Activated CD8-positive, alpha-beta memory T cell treated with anti-CD3 and anti-CD28 coated beads, Interleukin-2, amount 10 ng/mL, durations not matched to agents 7 days and 5 days (primary cell): ENCODE results near the gene EPHA4. TPM values are rescaled to one million over a fixed set of nuclear protein-coding genes. Genes with fewer than 3 reads are reported as not detected.

Experiments
- ATAC-seq: fragments of 150-1000 bp; cut with Tn5 transposase; one replicate; pipeline ENCODE4 v1.10.0; 2021; ENCODE audit warnings: moderate library complexity
- CTCF ChIA-PET: fragments of 350-600 bp; sonication (Branson Sonifier 250); formaldehyde crosslinking; loops from one replicate; lab custom pipeline; 2021; ENCODE audit warnings: antibody characterized with exemption; lab: Charles Lee
- DNase-seq: peaks from one replicate; pipeline ENCODE4 v3.0.0-alpha.2; 2020
- H3K27ac Mint-ChIP-seq: one replicate; pipeline ENCODE4 v1.8.0; 2021; ENCODE audit warnings: mild to moderate bottlenecking, mixed read lengths
- H3K27me3 Mint-ChIP-seq: one replicate; pipeline ENCODE4 v1.8.0; 2021; ENCODE audit warnings: mixed read lengths
- H3K36me3 Mint-ChIP-seq: one replicate; pipeline ENCODE4 v1.8.0; 2021; ENCODE audit warnings: mild to moderate bottlenecking, mixed read lengths
- H3K4me1 Mint-ChIP-seq: one replicate; pipeline ENCODE4 v1.8.0; 2021; ENCODE audit warnings: mixed read lengths
- H3K4me3 Mint-ChIP-seq: one replicate; pipeline ENCODE4 v1.8.0; 2021; ENCODE audit warnings: mild to moderate bottlenecking, moderate library complexity, mixed read lengths
- H3K9me3 Mint-ChIP-seq: one replicate; pipeline ENCODE4 v1.8.0; 2022; ENCODE audit warnings: low read depth, mixed read lengths
- total RNA-seq, 2 experiments: library from RNA; stranded (reverse); gene quantifications; one replicate each; pipeline ENCODE4 v1.2.3, GENCODE V29; 2021

Gene EPHA4
- total RNA-seq, 2 experiments from 2014 or later: 0.59 to 0.91 TPM

GRCh38 chr2:221389904-221390303 is 182.2 kb downstream of the EPHA4 start:
- no peak for ATAC-seq
- no peaks in the 10 kb centered on the region for H3K9me3 Mint-ChIP-seq
- H3K4me3 Mint-ChIP-seq: no peak overlapping the region
- H3K36me3 Mint-ChIP-seq: no peaks in the 10 kb centered on the region
- DNase-seq: no peak
- CTCF ChIA-PET: no interaction called here
- peaks cover 1% of the 10 kb centered on the region for H3K27me3 Mint-ChIP-seq
- peaks cover 3% of the 10 kb centered on the region for H3K4me1 Mint-ChIP-seq
- no peak overlapping the region for H3K27ac Mint-ChIP-seq

- peaks cover 3% of the 10 kb centered on the region for H3K4me1 Mint-ChIP-seq
- no peaks in the 10 kb centered on the region for H3K36me3 Mint-ChIP-seq
- DNase-seq: no peak
- peaks cover 2% of the 10 kb centered on the region for H3K27me3 Mint-ChIP-seq
- CTCF ChIA-PET: no interaction called here
- no peaks in the 10 kb centered on the region for H3K9me3 Mint-ChIP-seq
- H3K27ac Mint-ChIP-seq: no peak overlapping the region
- H3K4me3 Mint-ChIP-seq: no peak overlapping the region
- no peak for ATAC-seq
Observed at GRCh38 chr2:221389421-221389820, 182.7 kb downstream of the EPHA4 start.

GRCh38 chr2:221388891-221389290 is 183.2 kb downstream of the EPHA4 start:
- peaks cover 2% of the 10 kb centered on the region for H3K27me3 Mint-ChIP-seq
- no peak overlapping the region for H3K27ac Mint-ChIP-seq
- H3K4me1 Mint-ChIP-seq: peaks cover 3% of the 10 kb centered on the region
- H3K4me3 Mint-ChIP-seq: no peak overlapping the region
- no peak for DNase-seq
- CTCF ChIA-PET: no interaction called here
- no peaks in the 10 kb centered on the region for H3K36me3 Mint-ChIP-seq
- no peaks in the 10 kb centered on the region for H3K9me3 Mint-ChIP-seq
- no peak for ATAC-seq

- Mint-ChIP-seq H3K9me3 (no peaks in the 10 kb centered on the region), H3K4me1 (no peaks in the 10 kb centered on the region), H3K27ac (no peak overlapping the region), H3K36me3 (no peaks in the 10 kb centered on the region), H3K27me3 (peaks cover 2% of the 10 kb centered on the region), H3K4me3 (no peak overlapping the region)
- CTCF ChIA-PET: no interaction called here
- DNase-seq (no peak), ATAC-seq (no peak)
Observed at GRCh38 chr2:221385716-221386115, 186.4 kb downstream of the EPHA4 start.

- Mint-ChIP-seq H3K27ac (no peak overlapping the region), H3K9me3 (no peaks in the 10 kb centered on the region), H3K27me3 (peaks cover 2% of the 10 kb centered on the region), H3K4me1 (no peaks in the 10 kb centered on the region), H3K36me3 (no peaks in the 10 kb centered on the region), H3K4me3 (no peak overlapping the region)
- ATAC-seq (no peak), DNase-seq (no peak)
- CTCF ChIA-PET: no interaction called here
Observed at GRCh38 chr2:221381928-221382488, 190.1 kb downstream of the EPHA4 start.

- CTCF ChIA-PET: no interaction called here
- no peak overlapping the region for H3K27ac Mint-ChIP-seq
- peaks cover 2% of the 10 kb centered on the region for H3K27me3 Mint-ChIP-seq
- no peak for ATAC-seq
- no peaks in the 10 kb centered on the region for H3K9me3 Mint-ChIP-seq
- no peaks in the 10 kb centered on the region for H3K36me3 Mint-ChIP-seq
- no peak for DNase-seq
- H3K4me3 Mint-ChIP-seq: no peak overlapping the region
- H3K4me1 Mint-ChIP-seq: no peaks in the 10 kb centered on the region
Observed at GRCh38 chr2:221380686-221381085, 191.4 kb downstream of the EPHA4 start.

GRCh38 chr2:221380062-221380461 is 192.0 kb downstream of the EPHA4 start:
- DNase-seq (no peak), ATAC-seq (no peak)
- CTCF ChIA-PET: no interaction called here
- Mint-ChIP-seq H3K4me3 (no peak overlapping the region), H3K27ac (no peak overlapping the region), H3K27me3 (peaks cover 2% of the 10 kb centered on the region), H3K9me3 (no peaks in the 10 kb centered on the region), H3K36me3 (no peaks in the 10 kb centered on the region), H3K4me1 (no peaks in the 10 kb centered on the region)

GRCh38 chr2:221377597-221377996 is 194.5 kb downstream of the EPHA4 start:
- H3K4me1 Mint-ChIP-seq: no peaks in the 10 kb centered on the region
- ATAC-seq (no peak), DNase-seq (no peak)
- no peaks in the 10 kb centered on the region for H3K36me3 Mint-ChIP-seq
- H3K27ac Mint-ChIP-seq: no peak overlapping the region
- H3K4me3 Mint-ChIP-seq: no peak overlapping the region
- H3K27me3 Mint-ChIP-seq: no peaks in the 10 kb centered on the region
- no peaks in the 10 kb centered on the region for H3K9me3 Mint-ChIP-seq
- CTCF ChIA-PET: no interaction called here

GRCh38 chr2:221377066-221377465 is 195.0 kb downstream of the EPHA4 start:
- ATAC-seq (no peak), DNase-seq (no peak)
- Mint-ChIP-seq H3K36me3 (no peaks in the 10 kb centered on the region), H3K9me3 (no peaks in the 10 kb centered on the region), H3K27me3 (peaks cover 2% of the 10 kb centered on the region), H3K4me3 (no peak overlapping the region), H3K27ac (no peak overlapping the region), H3K4me1 (no peaks in the 10 kb centered on the region)
- CTCF ChIA-PET: no interaction called here

GRCh38 chr2:221374234-221374633 is 197.9 kb downstream of the EPHA4 start:
- H3K27me3 Mint-ChIP-seq: peaks cover 2% of the 10 kb centered on the region
- H3K27ac Mint-ChIP-seq: no peak overlapping the region
- no peak for ATAC-seq
- no peak for DNase-seq
- H3K4me1 Mint-ChIP-seq: no peaks in the 10 kb centered on the region
- H3K9me3 Mint-ChIP-seq: no peaks in the 10 kb centered on the region
- CTCF ChIA-PET: no interaction called here
- H3K36me3 Mint-ChIP-seq: no peaks in the 10 kb centered on the region
- H3K4me3 Mint-ChIP-seq: no peak overlapping the region

- CTCF ChIA-PET: interaction anchor here (1.2 kb wide), 1 partner anchor 122 kb away, joined by 3 read pairs; no protein-coding TSS in a partner anchor
- DNase-seq (no peak), ATAC-seq (no peak)
- H3K36me3 Mint-ChIP-seq: no peaks in the 10 kb centered on the region
- H3K27me3 Mint-ChIP-seq: peaks cover 4% of the 10 kb centered on the region
- no peaks in the 10 kb centered on the region for H3K4me1 Mint-ChIP-seq
- no peaks in the 10 kb centered on the region for H3K9me3 Mint-ChIP-seq
- H3K27ac Mint-ChIP-seq: no peak overlapping the region
- H3K4me3 Mint-ChIP-seq: no peak overlapping the region
Observed at GRCh38 chr2:221372907-221373306, 199.2 kb downstream of the EPHA4 start.

GRCh38 chr2:221372159-221372884 is 199.8 kb downstream of the EPHA4 start:
- H3K4me1 Mint-ChIP-seq: no peaks in the 10 kb centered on the region
- ATAC-seq: no peak
- no peaks in the 10 kb centered on the region for H3K36me3 Mint-ChIP-seq
- CTCF ChIA-PET: interaction anchor here (1.2 kb wide), 1 partner anchor 122 kb away, joined by 3 read pairs; no protein-coding TSS in a partner anchor
- no peak overlapping the region for H3K27ac Mint-ChIP-seq
- H3K27me3 Mint-ChIP-seq: peaks cover 4% of the 10 kb centered on the region
- no peak for DNase-seq
- no peak overlapping the region for H3K4me3 Mint-ChIP-seq
- H3K9me3 Mint-ChIP-seq: no peaks in the 10 kb centered on the region

GRCh38 chr2:221371347-221371746 is 200.8 kb downstream of the EPHA4 start:
- DNase-seq (no peak), ATAC-seq (no peak)
- Mint-ChIP-seq H3K9me3 (no peaks in the 10 kb centered on the region), H3K4me1 (no peaks in the 10 kb centered on the region), H3K27ac (no peak overlapping the region), H3K4me3 (no peak overlapping the region), H3K27me3 (peaks cover 4% of the 10 kb centered on the region), H3K36me3 (no peaks in the 10 kb centered on the region)
- CTCF ChIA-PET: no interaction called here

GRCh38 chr2:221370857-221371211 is 201.3 kb downstream of the EPHA4 start:
- CTCF ChIA-PET: no interaction called here
- Mint-ChIP-seq H3K27me3 (peaks cover 4% of the 10 kb centered on the region), H3K27ac (no peak overlapping the region), H3K9me3 (no peaks in the 10 kb centered on the region), H3K4me1 (no peaks in the 10 kb centered on the region), H3K36me3 (no peaks in the 10 kb centered on the region), H3K4me3 (no peak overlapping the region)
- ATAC-seq (no peak), DNase-seq (no peak)
